ENCODE results near the gene TYROBP.
"Not testable (repeated sequence)": the region's sequence is repeated elsewhere in the genome, so short reads cannot be mapped to it uniquely, and the experiment has no call there.

The TYROBP gene

DNA sequence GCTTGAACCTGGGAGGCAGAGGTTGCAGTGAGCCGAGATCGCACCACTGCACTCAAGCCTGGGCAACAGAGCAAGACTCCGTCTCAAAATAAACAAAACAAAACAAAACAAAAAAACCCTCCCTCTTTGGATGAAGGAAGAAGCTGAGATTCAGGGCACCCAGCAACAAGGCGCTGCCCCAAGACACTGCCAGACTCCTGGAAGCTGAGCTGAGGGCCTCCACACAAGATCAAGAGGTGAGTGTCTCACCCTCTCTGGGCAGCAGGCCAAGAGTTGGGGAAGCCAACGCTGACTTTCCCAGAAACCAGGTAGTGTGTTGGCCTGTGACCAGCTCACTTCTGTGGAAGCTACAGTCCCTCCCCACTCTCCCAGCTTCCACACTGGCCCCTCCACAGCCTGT lies 3.7 kb upstream of the TYROBP start:
- no peak for DNase-seq (ENCODE audit: low read depth)
- TF ChIP-seq, protein P1, sequence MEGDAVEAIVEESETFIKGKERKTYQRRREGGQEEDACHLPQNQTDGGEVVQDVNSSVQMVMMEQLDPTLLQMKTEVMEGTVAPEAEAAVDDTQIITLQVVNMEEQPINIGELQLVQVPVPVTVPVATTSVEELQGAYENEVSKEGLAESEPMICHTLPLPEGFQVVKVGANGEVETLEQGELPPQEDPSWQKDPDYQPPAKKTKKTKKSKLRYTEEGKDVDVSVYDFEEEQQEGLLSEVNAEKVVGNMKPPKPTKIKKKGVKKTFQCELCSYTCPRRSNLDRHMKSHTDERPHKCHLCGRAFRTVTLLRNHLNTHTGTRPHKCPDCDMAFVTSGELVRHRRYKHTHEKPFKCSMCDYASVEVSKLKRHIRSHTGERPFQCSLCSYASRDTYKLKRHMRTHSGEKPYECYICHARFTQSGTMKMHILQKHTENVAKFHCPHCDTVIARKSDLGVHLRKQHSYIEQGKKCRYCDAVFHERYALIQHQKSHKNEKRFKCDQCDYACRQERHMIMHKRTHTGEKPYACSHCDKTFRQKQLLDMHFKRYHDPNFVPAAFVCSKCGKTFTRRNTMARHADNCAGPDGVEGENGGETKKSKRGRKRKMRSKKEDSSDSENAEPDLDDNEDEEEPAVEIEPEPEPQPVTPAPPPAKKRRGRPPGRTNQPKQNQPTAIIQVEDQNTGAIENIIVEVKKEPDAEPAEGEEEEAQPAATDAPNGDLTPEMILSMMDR (IDR thresholded peaks at IDR 0.05; ENCODE audit: control insufficient read depth, extremely low read depth, insufficient read depth) = no peak
- H3K4me3 ChIP-seq (ENCODE audit: low read depth, low read length) = no peak overlapping the region

DNA sequence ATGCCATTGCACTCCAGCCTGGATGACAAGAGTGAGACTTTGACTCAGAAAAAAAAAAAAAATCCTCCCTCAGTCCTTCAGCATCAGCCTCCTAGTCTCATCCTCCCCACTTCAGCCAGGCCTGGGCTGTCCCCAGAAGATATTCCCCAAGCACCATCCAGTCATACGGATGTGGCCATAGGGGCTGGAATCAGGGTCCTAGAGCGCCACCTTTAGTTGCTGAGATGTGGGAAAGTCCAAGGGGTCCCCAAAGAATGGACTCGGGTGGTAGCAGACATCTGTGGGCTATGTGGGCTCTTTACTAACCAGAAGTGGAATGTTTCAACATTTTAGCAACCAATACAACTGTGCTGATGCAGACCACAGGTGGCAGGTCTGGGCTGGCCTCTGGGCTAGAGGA lies 3.1 kb upstream of the TYROBP start:
- TF ChIP-seq, protein P1 (IDR thresholded peaks at IDR 0.05; ENCODE audit: control insufficient read depth, extremely low read depth, insufficient read depth) = no peak
- H3K4me3 ChIP-seq (ENCODE audit: low read depth, low read length) = no peak overlapping the region
- DNase-seq (ENCODE audit: low read depth) = no peak

DNA sequence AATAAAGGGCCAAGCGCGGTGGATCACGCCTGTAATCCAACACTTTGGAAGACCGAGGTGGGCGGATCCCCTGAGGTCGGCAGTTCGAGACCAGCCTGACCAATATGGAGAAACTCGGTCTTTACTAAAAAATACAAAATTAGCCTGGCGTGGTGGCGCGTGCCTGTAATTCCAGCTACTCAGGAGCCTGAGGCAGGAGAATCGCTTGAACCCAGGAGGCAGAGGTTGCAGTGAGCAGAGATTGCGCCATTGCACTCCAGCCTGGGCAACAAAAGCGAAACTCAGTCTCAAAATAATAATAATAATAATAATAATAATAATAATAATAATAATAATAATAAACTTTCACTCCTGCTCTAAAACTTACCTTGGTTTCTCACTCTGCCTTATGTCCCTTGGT lies 2.3 kb upstream of the TYROBP start:
- not testable (repeated sequence) for H3K4me3 ChIP-seq (ENCODE audit: low read depth, low read length); DNase-seq (ENCODE audit: low read depth)

DNA sequence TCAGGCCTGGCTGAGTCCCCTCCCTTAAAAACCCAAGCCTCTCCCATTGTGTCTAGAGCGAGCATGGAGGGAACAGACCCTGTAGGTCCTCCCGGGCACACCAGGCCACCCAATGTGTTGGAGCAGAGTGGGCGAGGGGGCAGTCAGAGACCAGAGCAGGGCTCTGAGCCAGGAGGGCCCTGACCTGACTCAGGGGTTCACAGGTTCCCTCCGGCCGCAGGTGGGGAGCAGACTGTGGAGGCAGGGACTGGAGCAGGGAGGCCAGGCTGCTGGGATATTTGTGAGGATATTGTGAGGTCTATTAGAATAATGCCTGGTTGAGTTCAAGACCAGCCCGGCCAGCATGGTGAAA lies 1.6 kb upstream of the TYROBP start:
- no peak overlapping the region for H3K4me3 ChIP-seq (ENCODE audit: low read depth, low read length)
- TF ChIP-seq, protein P1 (IDR thresholded peaks at IDR 0.05; ENCODE audit: control insufficient read depth, extremely low read depth, insufficient read depth) = no peak

DNA sequence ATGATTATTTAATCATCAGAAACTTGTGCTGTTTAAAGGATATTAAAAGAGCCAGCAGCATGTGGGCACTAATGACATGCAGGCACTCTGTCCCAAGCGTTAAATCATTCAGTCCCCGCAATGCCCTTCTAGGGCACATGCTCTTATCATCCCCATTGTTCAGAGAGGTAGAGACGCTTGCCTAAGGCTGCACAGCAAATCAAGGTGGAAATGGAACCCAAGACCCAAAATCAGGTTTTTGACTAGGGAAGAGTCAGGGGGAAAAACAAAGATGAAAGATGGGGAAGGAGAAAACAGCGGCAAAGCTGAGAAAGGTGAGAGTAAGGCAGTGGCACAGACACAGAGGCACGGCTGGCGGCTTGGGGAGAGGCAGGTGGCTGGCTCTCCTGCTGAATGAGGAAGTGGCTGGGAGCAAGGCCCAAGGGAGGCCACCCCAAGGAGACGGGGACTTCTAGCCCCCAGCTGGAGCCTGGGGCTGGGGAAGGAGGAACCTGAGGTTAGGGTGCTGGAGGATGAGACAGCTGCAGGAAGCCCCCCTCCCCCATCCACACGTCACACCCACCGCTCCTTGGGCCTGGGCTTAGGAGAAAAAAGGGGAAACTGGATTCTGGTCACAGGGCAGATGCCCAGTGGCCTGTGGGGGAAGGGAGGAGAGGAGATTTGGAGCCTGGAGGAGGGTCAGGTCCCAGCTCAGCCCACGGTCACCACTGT lies 1.0 kb upstream of the TYROBP start:
- H3K4me3 ChIP-seq (ENCODE audit: low read depth, low read length) = no peak overlapping the region
- no peak for DNase-seq (ENCODE audit: low read depth)

More for the DNA sequence above, 1.6 kb upstream of the TYROBP start:
- DNase-seq (ENCODE audit: low read depth) = no peak

DNA sequence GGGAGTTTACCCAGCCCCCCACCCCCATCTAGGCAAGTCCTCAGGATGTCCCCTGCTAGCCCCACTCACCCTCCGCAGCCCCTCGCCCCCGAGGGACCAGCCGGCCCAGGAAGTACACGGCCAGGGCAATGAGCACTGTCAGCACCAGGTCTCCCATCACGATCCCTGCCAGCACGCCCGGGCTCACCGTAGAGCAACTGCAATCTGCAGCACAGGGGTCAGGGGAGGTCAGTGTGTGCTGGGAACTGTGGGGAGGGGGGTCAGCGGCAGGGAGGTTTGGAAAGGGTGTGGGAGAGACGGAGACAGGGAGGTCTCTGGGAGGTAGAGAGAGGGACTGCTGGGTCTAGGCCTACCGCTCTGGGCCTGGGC lies 734 bp downstream of the TYROBP start:
- no peak for DNase-seq (ENCODE audit: low read depth)
- H3K4me3 ChIP-seq (ENCODE audit: low read depth, low read length) = no peak overlapping the region
- TF ChIP-seq, protein P1 (IDR thresholded peaks at IDR 0.05; ENCODE audit: control insufficient read depth, extremely low read depth, insufficient read depth) = no peak

More for the DNA sequence above, 1.0 kb upstream of the TYROBP start:
- TF ChIP-seq, protein P1 (IDR thresholded peaks at IDR 0.05; ENCODE audit: control insufficient read depth, extremely low read depth, insufficient read depth) = no peak

DNA sequence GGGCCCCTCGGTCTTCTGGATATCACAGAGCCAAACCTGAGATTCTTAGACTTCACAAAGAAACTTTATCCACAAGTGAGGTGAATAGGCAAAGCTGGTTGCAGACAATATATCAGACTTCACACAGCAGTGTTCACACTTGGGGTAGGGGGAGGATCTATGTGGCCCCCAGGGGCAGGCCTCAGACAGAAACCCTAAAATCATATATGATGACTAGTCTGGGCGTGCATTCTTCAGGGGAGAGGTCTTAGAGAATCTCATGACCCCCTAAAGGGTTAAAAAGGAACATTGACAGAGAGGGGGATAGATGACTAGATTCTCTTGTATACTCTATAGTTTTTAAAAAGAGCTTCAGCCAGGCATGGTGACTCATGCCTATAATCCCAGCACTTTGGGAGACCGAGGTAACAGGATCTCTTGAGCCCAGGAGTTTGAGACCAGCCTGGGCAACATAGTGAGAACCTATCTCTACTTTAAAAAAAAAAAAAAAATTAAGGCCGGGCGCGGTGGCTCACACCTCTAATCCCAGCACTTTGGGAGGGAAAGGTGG lies 2.8 kb downstream of the TYROBP start:
- TF ChIP-seq, protein P1 (IDR thresholded peaks at IDR 0.05; ENCODE audit: control insufficient read depth, extremely low read depth, insufficient read depth) = no peak
- DNase-seq (ENCODE audit: low read depth) = no peak
- H3K4me3 ChIP-seq (ENCODE audit: low read depth, low read length) = no peak overlapping the region

Measured in LNCaP clone FGC (cell line).